ENCODE measurements around the gene SMIM41. TPM values are rescaled to one million over a fixed set of nuclear protein-coding genes. Genes with fewer than 3 reads are reported as not detected.

The SMIM41 gene
- total RNA-seq, 2 donors from 2014 or later: not detected

GRCh38 chr12:52146822-52147366 lies 67.4 kb downstream of the SMIM41 start:
- H3K4me3 Mint-ChIP-seq: no peak overlapping the region
- no peak overlapping the region for H3K27ac Mint-ChIP-seq
- no peaks in the 10 kb centered on the region for H3K9me3 Mint-ChIP-seq
- ATAC-seq (replicated peaks): no peak
- H3K4me1 Mint-ChIP-seq: peaks cover 7% of the 10 kb centered on the region
- no peaks in the 10 kb centered on the region for H3K36me3 Mint-ChIP-seq (ENCODE audit: low read depth)
- H3K27me3 Mint-ChIP-seq: no peaks in the 10 kb centered on the region

GRCh38 chr12:52147367-52147963 lies 68.0 kb downstream of the SMIM41 start:
- no peak overlapping the region for H3K4me3 Mint-ChIP-seq
- ATAC-seq (replicated peaks): no peak
- H3K27me3 Mint-ChIP-seq: no peaks in the 10 kb centered on the region
- no peak overlapping the region for H3K27ac Mint-ChIP-seq
- H3K9me3 Mint-ChIP-seq: no peaks in the 10 kb centered on the region
- H3K36me3 Mint-ChIP-seq (ENCODE audit: low read depth): no peaks in the 10 kb centered on the region
- H3K4me1 Mint-ChIP-seq: peaks cover 7% of the 10 kb centered on the region

- no peak for ATAC-seq (replicated peaks)
- Mint-ChIP-seq H3K9me3 (no peaks in the 10 kb centered on the region), H3K27me3 (no peaks in the 10 kb centered on the region), H3K4me1 (peaks cover 7% of the 10 kb centered on the region), H3K4me3 (no peak overlapping the region), H3K36me3 (ENCODE audit: low read depth) (no peaks in the 10 kb centered on the region), H3K27ac (no peak overlapping the region)
These were observed 68.5 kb downstream of the SMIM41 start for GRCh38 chr12:52147964-52148463.

- Mint-ChIP-seq H3K27me3 (no peaks in the 10 kb centered on the region), H3K27ac (no peak overlapping the region), H3K9me3 (no peaks in the 10 kb centered on the region), H3K36me3 (ENCODE audit: low read depth) (no peaks in the 10 kb centered on the region), H3K4me3 (no peak overlapping the region), H3K4me1 (peaks cover 7% of the 10 kb centered on the region)
- no peak for ATAC-seq (replicated peaks)
These were observed 69.1 kb downstream of the SMIM41 start for GRCh38 chr12:52148464-52149181.

- H3K36me3 Mint-ChIP-seq (ENCODE audit: low read depth): no peaks in the 10 kb centered on the region
- H3K9me3 Mint-ChIP-seq: no peaks in the 10 kb centered on the region
- no peak overlapping the region for H3K27ac Mint-ChIP-seq
- H3K4me3 Mint-ChIP-seq: no peak overlapping the region
- no peaks in the 10 kb centered on the region for H3K27me3 Mint-ChIP-seq
- ATAC-seq (replicated peaks): no peak
- peaks cover 7% of the 10 kb centered on the region for H3K4me1 Mint-ChIP-seq
These were observed 69.7 kb downstream of the SMIM41 start for GRCh38 chr12:52149182-52149641.

- Mint-ChIP-seq H3K27ac (peak overlapping the region; percentile 41), H3K9me3 (no peaks in the 10 kb centered on the region), H3K27me3 (no peaks in the 10 kb centered on the region), H3K4me3 (no peak overlapping the region), H3K4me1 (peaks cover 7% of the 10 kb centered on the region), H3K36me3 (ENCODE audit: low read depth) (no peaks in the 10 kb centered on the region)
- ATAC-seq (replicated peaks): no peak
These were observed 70.2 kb downstream of the SMIM41 start for GRCh38 chr12:52149651-52150241.

- Mint-ChIP-seq H3K36me3 (ENCODE audit: low read depth) (no peaks in the 10 kb centered on the region), H3K4me1 (peaks cover 21% of the 10 kb centered on the region), H3K4me3 (peak overlapping the region; percentile 67), H3K9me3 (no peaks in the 10 kb centered on the region), H3K27me3 (no peaks in the 10 kb centered on the region), H3K27ac (peak overlapping the region; percentile 76)
- no peak for ATAC-seq (replicated peaks)
These were observed 71.8 kb downstream of the SMIM41 start for GRCh38 chr12:52151153-52151836.

- Mint-ChIP-seq H3K4me3 (peak overlapping the region; percentile 67), H3K27me3 (no peaks in the 10 kb centered on the region), H3K36me3 (ENCODE audit: low read depth) (no peaks in the 10 kb centered on the region), H3K27ac (peak overlapping the region; percentile 76), H3K4me1 (peaks cover 28% of the 10 kb centered on the region), H3K9me3 (no peaks in the 10 kb centered on the region)
- ATAC-seq (replicated peaks): peak; percentile 84
These were observed 72.6 kb downstream of the SMIM41 start for GRCh38 chr12:52151837-52152783.

- Mint-ChIP-seq H3K4me1 (peaks cover 28% of the 10 kb centered on the region), H3K4me3 (peak overlapping the region; percentile 12), H3K9me3 (no peaks in the 10 kb centered on the region), H3K36me3 (ENCODE audit: low read depth) (no peaks in the 10 kb centered on the region), H3K27me3 (no peaks in the 10 kb centered on the region), H3K27ac (no peak overlapping the region)
- ATAC-seq (replicated peaks): no peak
These were observed 73.4 kb downstream of the SMIM41 start for GRCh38 chr12:52152905-52153317.

- peak overlapping the region; percentile 14 for H3K27ac Mint-ChIP-seq
- no peak overlapping the region for H3K4me3 Mint-ChIP-seq
- no peak for ATAC-seq (replicated peaks)
- H3K27me3 Mint-ChIP-seq: no peaks in the 10 kb centered on the region
- no peaks in the 10 kb centered on the region for H3K9me3 Mint-ChIP-seq
- peaks cover 28% of the 10 kb centered on the region for H3K4me1 Mint-ChIP-seq
- H3K36me3 Mint-ChIP-seq (ENCODE audit: low read depth): no peaks in the 10 kb centered on the region
These were observed 75.8 kb downstream of the SMIM41 start for GRCh38 chr12:52155048-52155868.

- peak; percentile 15 for ATAC-seq (replicated peaks)
- Mint-ChIP-seq H3K4me1 (peaks cover 32% of the 10 kb centered on the region), H3K27me3 (no peaks in the 10 kb centered on the region), H3K36me3 (ENCODE audit: low read depth) (no peaks in the 10 kb centered on the region), H3K27ac (no peak overlapping the region), H3K9me3 (no peaks in the 10 kb centered on the region), H3K4me3 (no peak overlapping the region)
These were observed 76.8 kb downstream of the SMIM41 start for GRCh38 chr12:52156311-52156710.

GRCh38 chr12:52156757-52157565 lies 77.5 kb downstream of the SMIM41 start:
- Mint-ChIP-seq H3K4me3 (no peak overlapping the region), H3K27me3 (no peaks in the 10 kb centered on the region), H3K27ac (no peak overlapping the region), H3K9me3 (no peaks in the 10 kb centered on the region), H3K4me1 (peaks cover 32% of the 10 kb centered on the region), H3K36me3 (ENCODE audit: low read depth) (no peaks in the 10 kb centered on the region)
- ATAC-seq (replicated peaks): peak; percentile 68
